Activated naive CD8-positive, alpha-beta T cell treated with anti-CD3 and anti-CD28 coated beads, Interleukin-2, amount 50 U/mL, for 16 hours (primary cell): ENCODE measurements around the gene RBP5.

Experiments used
- DNase-seq: peaks from one replicate; pipeline ENCODE4 v3.0.0-alpha.2; 2020; ENCODE audit warnings: low read depth, low spot score

Gene RBP5

GRCh38 chr12:7073946-7074345 is 54.7 kb downstream of the RBP5 start:
- no peak for DNase-seq
